Neural progenitor cell (in vitro differentiated cells): ENCODE measurements around the gene KRTAP5-4.

Experiments used
- CTCF ChIP-seq: fragments of 200-600 bp; sonication (generic); IDR thresholded peaks from 2 replicates; pipeline ENCODE4 v1.5.1; 2017; ENCODE audit warnings: antibody characterized with exemption, mild to moderate bottlenecking
- EZH2 ChIP-seq: fragments of 200-600 bp; sonication (generic); IDR thresholded peaks from 2 replicates; pipeline ENCODE4 v1.6.1; 2017; ENCODE audit warnings: antibody characterized with exemption, mild to moderate bottlenecking, moderate library complexity

DNA sequence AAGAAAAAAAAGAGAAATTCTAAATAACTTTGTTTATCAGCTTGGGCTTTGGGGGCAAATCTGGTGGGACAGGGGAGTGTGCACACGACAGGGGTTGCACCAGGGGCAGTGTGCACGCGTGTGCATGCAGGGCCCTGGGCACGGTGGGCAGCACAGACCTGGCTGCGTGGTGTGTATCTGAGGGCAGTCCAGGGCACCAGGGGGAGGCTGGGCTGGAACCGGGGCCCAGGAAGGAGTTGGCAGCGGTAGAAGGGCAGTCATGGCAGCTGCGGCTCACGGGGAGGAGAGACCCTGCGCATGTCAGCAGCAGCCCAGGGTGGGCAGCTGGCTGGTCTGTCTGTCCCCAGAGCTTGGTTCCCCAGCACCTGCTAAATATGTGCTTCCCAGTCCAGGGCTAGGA is 11.9 kb upstream of the KRTAP5-4 start:
- TF ChIP-seq CTCF (no peak), EZH2 (no peak)
